Neural cell (in vitro differentiated cells): ENCODE data around the gene OVAAL. TPM values are rescaled to one million over a fixed set of nuclear protein-coding genes. Genes with fewer than 3 reads are reported as not detected.

ENCODE experiments used
- H2AFZ ChIP-seq: fragments of 200-600, 300-800 bp; sonication (generic), shearing (Covaris generic); 2 replicates; pipeline ENCODE4 v1.6.0; 2014; ENCODE audit warnings: low read depth, mild to moderate bottlenecking, antibody characterized with exemption, low read length, moderate library complexity
- H3F3A ChIP-seq: fragments of 200-600 bp; shearing (Covaris generic); 2 replicates; pipeline ENCODE4 v1.6.1; 2016; ENCODE audit warnings: mild to moderate bottlenecking, moderate library complexity, mixed read lengths, antibody characterized with exemption, low read length; ENCODE audit not compliant: insufficient read depth, poor library complexity, severe bottlenecking
- H3K27ac ChIP-seq: fragments of 200-600, 300-800 bp; sonication (generic), shearing (Covaris generic); 2 replicates; pipeline ENCODE4 v1.5.1; 2014; ENCODE audit warnings: mild to moderate bottlenecking, low read length, moderate library complexity
- H3K27me3 ChIP-seq: fragments of 300-800, 200-600 bp; sonication (generic), shearing (Covaris generic); 2 replicates; pipeline ENCODE4 v1.6.0; 2014; ENCODE audit warnings: mild to moderate bottlenecking, low read depth, low read length, moderate library complexity; ENCODE audit not compliant: insufficient read depth
- H3K36me3 ChIP-seq: fragments of 300-800, 200-600 bp; sonication (generic), shearing (Covaris generic); 2 replicates; pipeline ENCODE4 v1.5.1; 2014; ENCODE audit warnings: mild to moderate bottlenecking, antibody characterized with exemption, low read length, moderate library complexity; ENCODE audit not compliant: insufficient read depth
- H3K4me2 ChIP-seq: fragments of 300-800, 200-600 bp; sonication (generic), shearing (Covaris generic); 2 replicates; pipeline ENCODE4 v1.6.0; 2014; ENCODE audit warnings: mild to moderate bottlenecking, low read length
- H3K4me3 ChIP-seq: fragments of 300-800, 200-600 bp; sonication (generic), shearing (Covaris generic); 2 replicates; pipeline ENCODE4 v1.5.1; 2014; ENCODE audit warnings: mild to moderate bottlenecking, low read length, moderate library complexity
- H3K79me2 ChIP-seq: fragments of 200-600 bp; shearing (Covaris generic); replicated peaks from 2 replicates; pipeline ENCODE4 v1.6.0; 2014; ENCODE audit warnings: mild to moderate bottlenecking, low read length, moderate library complexity; ENCODE audit not compliant: insufficient read depth
- H3K9ac ChIP-seq: fragments of 300-800, 200-600 bp; sonication (generic), shearing (Covaris generic); 2 replicates; pipeline ENCODE4 v1.6.1; 2016; ENCODE audit warnings: mild to moderate bottlenecking, low read length, mixed read lengths
- H3K9me2 ChIP-seq: fragments of 200-600 bp; shearing (Covaris generic); 2 replicates; pipeline ENCODE4 v1.6.1; 2016; ENCODE audit warnings: mild to moderate bottlenecking, low read length, mixed read lengths; ENCODE audit not compliant: insufficient read depth
- H3K9me3 ChIP-seq: fragments of 200-600, 300-800 bp; sonication (generic), shearing (Covaris generic); 2 replicates; pipeline ENCODE4 v1.6.1; 2016; ENCODE audit warnings: mild to moderate bottlenecking, mixed run types, low read length, moderate library complexity, mixed read lengths
- H4K20me1 ChIP-seq: fragments of 200-600 bp; shearing (Covaris generic); 2 replicates; pipeline ENCODE4 v1.6.1; 2016; ENCODE audit warnings: mild to moderate bottlenecking, mixed run types; ENCODE audit not compliant: insufficient read depth
- CTCF ChIP-seq: fragments of 450-650 bp; IDR thresholded peaks from 2 replicates; pipeline ENCODE4 v1.5.1; 2014; ENCODE audit warnings: antibody characterized with exemption, mild to moderate bottlenecking, moderate library complexity; ENCODE audit not compliant: poor library complexity, severe bottlenecking
- EP300 ChIP-seq: fragments of 450-650 bp; conservative IDR thresholded peaks from 2 replicates; pipeline ENCODE4 v1.6.1; 2014; ENCODE audit warnings: antibody characterized with exemption, mild to moderate bottlenecking, moderate library complexity; ENCODE audit not compliant: poor library complexity, severe bottlenecking
- EZH2 ChIP-seq: fragments of 200-600, 300-800 bp; shearing (Covaris generic), sonication (generic); IDR thresholded peaks from 2 replicates; pipeline ENCODE4 v1.6.1; 2014; ENCODE audit warnings: antibody characterized with exemption, low read length, borderline replicate concordance, mild to moderate bottlenecking; ENCODE audit not compliant: insufficient read depth, poor library complexity, severe bottlenecking
- MXI1 ChIP-seq: fragments of 450-650 bp; conservative IDR thresholded peaks from 2 replicates; pipeline ENCODE4 v1.6.1; 2014; ENCODE audit warnings: antibody characterized with exemption, mild to moderate bottlenecking; ENCODE audit not compliant: poor library complexity, severe bottlenecking
- POLR2AphosphoS5 ChIP-seq: IDR thresholded peaks from 2 replicates; pipeline ENCODE4 v1.6.1; 2012
- RAD21 ChIP-seq: fragments of 450-650 bp; conservative IDR thresholded peaks from 2 replicates; pipeline ENCODE4 v1.6.1; 2014; ENCODE audit warnings: antibody characterized with exemption, mild to moderate bottlenecking, moderate library complexity
- REST ChIP-seq: IDR thresholded peaks from 2 replicates; pipeline ENCODE4 v1.6.1; 2012; ENCODE audit warnings: borderline replicate concordance
- SMC3 ChIP-seq: fragments of 450-650 bp; conservative IDR thresholded peaks from 2 replicates; pipeline ENCODE4 v1.6.1; 2014; ENCODE audit warnings: antibody characterized with exemption, mild to moderate bottlenecking, moderate library complexity; ENCODE audit not compliant: poor library complexity
- TAF1 ChIP-seq: IDR thresholded peaks from 2 replicates; pipeline ENCODE4 v1.6.1; 2012; ENCODE audit warnings: low read depth
- polyA plus RNA-seq: library from polyadenylated mRNA; depleted of rRNA; stranded (reverse); fragments of >200 nt; gene quantifications from 2 replicates; pipeline ENCODE4 v1.2.3, GENCODE V29; 2014

OVAAL gene
- polyA plus RNA-seq, 1 donor from 2014 or later: not detected

GRCh38 chr1:180560200-180560867 is 1.6 kb downstream of the OVAAL start:
- H3K27me3 ChIP-seq: no peaks in the 10 kb centered on the region
- H3K9me2 ChIP-seq: no peaks in the 10 kb centered on the region
- H3K36me3 ChIP-seq: no peaks in the 10 kb centered on the region
- TF ChIP-seq EZH2 (no peak), TAF1 (no peak), SMC3 (no peak), RAD21 (no peak), MXI1 (no peak), POLR2AphosphoS5 (no peak), CTCF (no peak), EP300 (no peak), REST (no peak)
- H3F3A ChIP-seq: no peaks in the 10 kb centered on the region
- no peak overlapping the region for H3K4me3 ChIP-seq
- H3K9ac ChIP-seq: no peak overlapping the region
- no peak overlapping the region for H3K4me2 ChIP-seq
- H3K9me3 ChIP-seq: no peaks in the 10 kb centered on the region
- H2AFZ ChIP-seq: no peak overlapping the region
- no peaks in the 10 kb centered on the region for H3K79me2 ChIP-seq
- H4K20me1 ChIP-seq: no peaks in the 10 kb centered on the region
- H3K27ac ChIP-seq: no peak overlapping the region

- Histone ChIP-seq H3F3A (no peaks in the 10 kb centered on the region), H3K27me3 (no peaks in the 10 kb centered on the region), H3K9me3 (no peaks in the 10 kb centered on the region), H2AFZ (no peak overlapping the region), H3K4me2 (no peak overlapping the region), H4K20me1 (no peaks in the 10 kb centered on the region), H3K4me3 (no peak overlapping the region), H3K79me2 (no peaks in the 10 kb centered on the region), H3K36me3 (no peaks in the 10 kb centered on the region), H3K9ac (no peak overlapping the region), H3K27ac (no peak overlapping the region), H3K9me2 (no peaks in the 10 kb centered on the region)
- TF ChIP-seq SMC3 (no peak), REST (no peak), EP300 (no peak), RAD21 (no peak), TAF1 (no peak), CTCF (no peak), EZH2 (no peak), MXI1 (no peak), POLR2AphosphoS5 (no peak)
Measured at GRCh38 chr1:180560868-180561600, 2.3 kb downstream of the OVAAL start.
